ENCODE results near the gene FBRSL1. TPM values are rescaled to one million over a fixed set of nuclear protein-coding genes. Genes with fewer than 3 reads are reported as not detected.

FBRSL1 gene
- total RNA-seq, 1 donor from 2014 or later, result 43.8 TPM

GRCh38 chr12:132545955-132546354, 56.0 kb downstream of the FBRSL1 start:
- Mint-ChIP-seq H3K4me3 (ENCODE audit: unreplicated experiment) (no peak overlapping the region), H3K27ac (ENCODE audit: unreplicated experiment) (no peak overlapping the region), H3K4me1 (ENCODE audit: low read depth, unreplicated experiment) (peaks cover 3% of the 10 kb centered on the region), H3K36me3 (ENCODE audit: low read depth, unreplicated experiment) (peaks cover 7% of the 10 kb centered on the region), H3K27me3 (ENCODE audit: low read depth, unreplicated experiment) (peaks cover 16% of the 10 kb centered on the region), H3K9me3 (ENCODE audit: unreplicated experiment) (peaks cover 3% of the 10 kb centered on the region)
- Histone ChIP-seq H3K4me3 (ENCODE audit: insufficient read depth, low read depth, low read length) (no peak overlapping the region), H4K20me1 (ENCODE audit: insufficient read depth, low read length) (peaks cover 41% of the 10 kb centered on the region), H3K4me1 (ENCODE audit: insufficient read depth, low read length) (peaks cover 4% of the 10 kb centered on the region), H3K4me2 (ENCODE audit: low read length) (no peak overlapping the region), H3K9me3 (ENCODE audit: insufficient read depth, low read depth, low read length) (no peaks in the 10 kb centered on the region), H3K36me3 (ENCODE audit: insufficient read depth, low read length) (no peaks in the 10 kb centered on the region), H3K27me3 (ENCODE audit: insufficient read depth, low read length) (no peaks in the 10 kb centered on the region), H3K79me2 (ENCODE audit: insufficient read depth, low read length) (no peaks in the 10 kb centered on the region), H2AFZ (ENCODE audit: low read depth, low read length) (no peak overlapping the region), H3K27ac (ENCODE audit: low read depth, low read length) (no peak overlapping the region), H3K9ac (ENCODE audit: low read length) (no peak overlapping the region)
- TF ChIP-seq, protein P1, sequence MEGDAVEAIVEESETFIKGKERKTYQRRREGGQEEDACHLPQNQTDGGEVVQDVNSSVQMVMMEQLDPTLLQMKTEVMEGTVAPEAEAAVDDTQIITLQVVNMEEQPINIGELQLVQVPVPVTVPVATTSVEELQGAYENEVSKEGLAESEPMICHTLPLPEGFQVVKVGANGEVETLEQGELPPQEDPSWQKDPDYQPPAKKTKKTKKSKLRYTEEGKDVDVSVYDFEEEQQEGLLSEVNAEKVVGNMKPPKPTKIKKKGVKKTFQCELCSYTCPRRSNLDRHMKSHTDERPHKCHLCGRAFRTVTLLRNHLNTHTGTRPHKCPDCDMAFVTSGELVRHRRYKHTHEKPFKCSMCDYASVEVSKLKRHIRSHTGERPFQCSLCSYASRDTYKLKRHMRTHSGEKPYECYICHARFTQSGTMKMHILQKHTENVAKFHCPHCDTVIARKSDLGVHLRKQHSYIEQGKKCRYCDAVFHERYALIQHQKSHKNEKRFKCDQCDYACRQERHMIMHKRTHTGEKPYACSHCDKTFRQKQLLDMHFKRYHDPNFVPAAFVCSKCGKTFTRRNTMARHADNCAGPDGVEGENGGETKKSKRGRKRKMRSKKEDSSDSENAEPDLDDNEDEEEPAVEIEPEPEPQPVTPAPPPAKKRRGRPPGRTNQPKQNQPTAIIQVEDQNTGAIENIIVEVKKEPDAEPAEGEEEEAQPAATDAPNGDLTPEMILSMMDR (IDR thresholded peaks at IDR 0.05; ENCODE audit: insufficient read depth, low read depth, low read length), result no peak
- TF ChIP-seq EZH2 (IDR thresholded peaks at IDR 0.05; ENCODE audit: insufficient read depth, low read length), result no peak
- DNase-seq (ENCODE audit: low read depth) (no peak), FAIRE-seq (no peak)

DNA sequence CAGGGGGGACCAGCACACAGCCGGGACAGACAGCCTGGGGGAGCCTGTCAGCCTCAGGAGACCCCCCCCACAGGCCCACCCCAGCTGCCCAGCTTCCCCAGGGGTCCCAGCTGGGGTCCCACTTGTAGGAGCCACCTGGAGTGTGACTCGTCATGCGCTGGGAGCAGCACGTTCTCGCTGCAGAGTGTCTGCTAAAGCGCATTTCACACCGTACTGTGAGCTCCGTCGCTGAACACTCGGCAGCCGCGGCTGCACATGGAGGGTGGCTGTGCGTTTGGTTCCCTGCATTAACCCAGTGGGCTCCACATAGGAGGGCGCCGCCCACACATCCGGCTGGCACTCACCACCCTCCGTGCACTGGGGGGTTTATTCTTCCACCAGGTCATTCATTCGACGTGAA, 56.7 kb downstream of the FBRSL1 start:
- H2AFZ ChIP-seq (ENCODE audit: low read depth, low read length), result no peak overlapping the region
- peaks cover 4% of the 10 kb centered on the region for H3K4me1 ChIP-seq (ENCODE audit: insufficient read depth, low read length)
- Mint-ChIP-seq H3K27ac (ENCODE audit: unreplicated experiment) (no peak overlapping the region), H3K4me3 (ENCODE audit: unreplicated experiment) (no peak overlapping the region), H3K9me3 (ENCODE audit: unreplicated experiment) (peaks cover 3% of the 10 kb centered on the region), H3K36me3 (ENCODE audit: low read depth, unreplicated experiment) (peaks cover 7% of the 10 kb centered on the region), H3K27me3 (ENCODE audit: low read depth, unreplicated experiment) (peaks cover 16% of the 10 kb centered on the region), H3K4me1 (ENCODE audit: low read depth, unreplicated experiment) (peaks cover 3% of the 10 kb centered on the region)
- no peaks in the 10 kb centered on the region for H3K9me3 ChIP-seq (ENCODE audit: insufficient read depth, low read depth, low read length)
- no peaks in the 10 kb centered on the region for H3K36me3 ChIP-seq (ENCODE audit: insufficient read depth, low read length)
- H3K79me2 ChIP-seq (ENCODE audit: insufficient read depth, low read length), result no peaks in the 10 kb centered on the region
- FAIRE-seq, result no peak
- no peak for DNase-seq (ENCODE audit: low read depth)
- H3K4me2 ChIP-seq (ENCODE audit: low read length), result no peak overlapping the region
- no peak overlapping the region for H3K9ac ChIP-seq (ENCODE audit: low read length)
- TF ChIP-seq, protein P1 (IDR thresholded peaks at IDR 0.05; ENCODE audit: insufficient read depth, low read depth, low read length), result no peak
- TF ChIP-seq EZH2 (IDR thresholded peaks at IDR 0.05; ENCODE audit: insufficient read depth, low read length), result no peak
- no peaks in the 10 kb centered on the region for H3K27me3 ChIP-seq (ENCODE audit: insufficient read depth, low read length)
- no peak overlapping the region for H3K27ac ChIP-seq (ENCODE audit: low read depth, low read length)
- H4K20me1 ChIP-seq (ENCODE audit: insufficient read depth, low read length), result peaks cover 34% of the 10 kb centered on the region
- no peak overlapping the region for H3K4me3 ChIP-seq (ENCODE audit: insufficient read depth, low read depth, low read length)

DNA sequence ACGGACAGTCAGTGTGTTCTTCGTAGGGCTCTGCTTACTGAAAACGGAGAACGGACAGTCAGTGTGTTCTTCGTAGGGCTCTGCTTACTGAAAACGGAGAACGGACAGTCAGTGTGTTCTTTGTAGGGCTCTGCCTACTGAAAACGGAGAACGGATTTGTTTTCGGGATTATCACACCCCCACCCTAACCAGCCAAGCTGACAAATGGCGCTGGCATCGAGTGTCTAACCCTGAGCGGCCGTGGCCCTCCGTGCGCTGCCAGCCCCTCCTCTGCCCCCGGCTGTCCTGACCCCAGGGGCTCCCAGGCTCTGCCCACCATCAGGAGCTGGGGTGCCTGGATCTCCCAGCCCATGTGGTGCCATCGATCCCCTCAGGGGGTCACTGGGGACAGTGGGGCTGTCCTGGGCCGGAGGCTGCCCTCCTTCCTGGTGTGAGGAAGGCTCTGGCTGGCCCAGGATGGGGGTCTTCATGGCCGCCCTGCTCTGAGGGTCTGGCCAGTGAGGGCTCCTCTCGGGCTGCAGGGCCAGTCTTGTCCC, 57.3 kb downstream of the FBRSL1 start:
- H3K4me2 ChIP-seq (ENCODE audit: low read length), result no peak overlapping the region
- H3K36me3 ChIP-seq (ENCODE audit: insufficient read depth, low read length), result no peaks in the 10 kb centered on the region
- peaks cover 36% of the 10 kb centered on the region for H4K20me1 ChIP-seq (ENCODE audit: insufficient read depth, low read length)
- TF ChIP-seq, protein P1 (IDR thresholded peaks at IDR 0.05; ENCODE audit: insufficient read depth, low read depth, low read length), result no peak
- no peak for TF ChIP-seq EZH2 (IDR thresholded peaks at IDR 0.05; ENCODE audit: insufficient read depth, low read length)
- H3K9ac ChIP-seq (ENCODE audit: low read length), result no peak overlapping the region
- Mint-ChIP-seq H3K27ac (ENCODE audit: unreplicated experiment) (no peak overlapping the region), H3K4me3 (ENCODE audit: unreplicated experiment) (no peak overlapping the region), H3K4me1 (ENCODE audit: low read depth, unreplicated experiment) (peaks cover 3% of the 10 kb centered on the region), H3K9me3 (ENCODE audit: unreplicated experiment) (peaks cover 3% of the 10 kb centered on the region), H3K36me3 (ENCODE audit: low read depth, unreplicated experiment) (peaks cover 7% of the 10 kb centered on the region), H3K27me3 (ENCODE audit: low read depth, unreplicated experiment) (peaks cover 16% of the 10 kb centered on the region)
- H3K9me3 ChIP-seq (ENCODE audit: insufficient read depth, low read depth, low read length), result no peaks in the 10 kb centered on the region
- no peak for DNase-seq (ENCODE audit: low read depth)
- no peak for FAIRE-seq
- H2AFZ ChIP-seq (ENCODE audit: low read depth, low read length), result no peak overlapping the region
- H3K4me1 ChIP-seq (ENCODE audit: insufficient read depth, low read length), result peaks cover 4% of the 10 kb centered on the region
- H3K27me3 ChIP-seq (ENCODE audit: insufficient read depth, low read length), result no peaks in the 10 kb centered on the region
- no peaks in the 10 kb centered on the region for H3K79me2 ChIP-seq (ENCODE audit: insufficient read depth, low read length)
- no peak overlapping the region for H3K27ac ChIP-seq (ENCODE audit: low read depth, low read length)
- no peak overlapping the region for H3K4me3 ChIP-seq (ENCODE audit: insufficient read depth, low read depth, low read length)

Measured in astrocyte (in vitro differentiated cells and primary cell).